KBM-7 (cell line): ENCODE results near the gene KIFAP3.
A peak's percentile ranks its signal among the peaks of the same experiment; 100 is the strongest.
"Not testable (repeated sequence)": the region's sequence is repeated elsewhere in the genome, so short reads cannot be mapped to it uniquely, and the experiment has no call there.

Experiments used
- DNase-seq: peaks from one replicate; pipeline ENCODE4 v3.0.0-alpha.2; 2015
- in situ Hi-C: fragments of 300-500 bp; cut with MboI; formaldehyde crosslinking; loops from 2 replicates; pipeline ENCODE4 v1.14.3; 2020; ENCODE audit warnings: low sequenced_read_pairs, low pct_unique_long_range_greater_than_20kb, mixed read lengths

KIFAP3 gene

DNA sequence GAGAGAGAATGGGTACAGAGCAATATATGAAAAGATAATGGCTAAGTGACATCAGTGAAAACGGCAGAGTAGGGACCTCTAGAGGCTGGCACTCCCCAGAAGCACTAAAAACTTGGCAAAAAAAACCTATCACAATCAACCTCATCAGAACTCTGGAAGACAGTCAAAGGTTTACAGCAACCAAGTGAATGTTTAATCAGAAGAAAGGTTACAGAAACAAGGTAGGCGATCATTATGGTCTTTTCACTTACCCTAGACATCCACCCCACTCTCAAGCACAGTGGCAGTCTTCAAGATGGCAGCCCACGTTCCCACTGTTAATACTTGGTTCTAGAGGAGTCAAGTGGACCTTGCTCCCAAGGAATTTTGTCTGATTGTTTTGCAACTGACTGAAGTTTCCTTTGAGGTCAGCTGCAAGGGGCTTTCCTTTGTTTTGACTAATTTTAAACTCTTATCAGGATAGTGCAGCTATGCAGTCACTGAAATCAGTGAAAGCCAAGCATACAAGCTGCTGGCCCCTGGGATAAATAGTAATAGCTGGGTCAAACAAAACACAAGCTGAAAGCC is 7.2 kb downstream of the KIFAP3 start:
- in situ Hi-C loops: no loop called here
- DNase-seq: no peak

DNA sequence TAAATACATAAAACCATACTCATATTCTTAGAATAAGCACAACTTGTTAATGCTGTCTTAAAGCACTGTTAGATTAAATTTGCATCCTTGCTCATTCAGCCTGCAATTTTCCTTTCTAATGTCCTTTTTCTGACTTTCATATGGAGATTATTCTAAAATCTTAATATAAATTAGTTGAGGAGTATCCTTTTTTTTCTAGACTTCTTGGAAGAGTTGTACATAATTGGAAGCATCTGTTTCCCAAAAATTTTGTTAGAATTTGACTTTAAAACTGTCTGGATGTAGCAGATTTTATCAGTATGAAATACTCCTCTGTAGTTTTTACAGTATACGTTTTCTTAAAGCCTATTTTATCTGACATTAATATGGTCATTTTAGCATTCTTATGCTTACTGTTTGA is 9.7 kb downstream of the KIFAP3 start:
- in situ Hi-C loops: no loop called here
- no peak for DNase-seq

DNA sequence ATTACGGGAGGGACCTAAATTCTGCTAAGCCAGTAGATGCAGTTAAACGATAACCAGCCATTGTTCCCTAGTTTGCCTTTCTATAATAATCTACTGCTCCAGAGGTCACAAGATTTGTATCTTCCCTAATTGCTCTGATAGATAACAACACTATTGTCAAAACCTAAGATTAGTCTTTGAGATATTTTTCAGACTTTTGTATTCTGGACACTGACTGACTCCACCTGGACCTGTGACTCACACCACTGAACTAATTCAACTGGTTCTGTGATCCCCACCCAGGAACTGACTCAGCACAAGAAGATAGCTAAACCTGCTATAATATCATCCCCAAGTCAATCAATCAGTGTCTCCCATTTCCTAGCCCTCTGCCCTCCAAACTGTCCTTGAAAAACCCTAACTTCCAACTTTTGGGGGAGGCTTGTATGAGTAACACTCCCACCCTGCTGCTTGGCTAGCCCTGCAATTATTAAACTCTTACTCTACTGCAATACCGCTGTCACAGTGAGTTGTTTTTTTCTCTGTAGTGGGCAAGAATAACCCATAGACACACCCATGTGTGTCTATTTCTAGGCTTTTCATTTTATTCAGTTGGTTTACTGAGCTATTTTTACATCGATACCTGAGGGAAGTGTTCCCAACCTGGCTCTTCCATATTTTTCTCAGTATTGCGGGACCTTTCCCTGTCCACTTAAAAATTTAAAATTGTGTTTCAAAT is 11.2 kb downstream of the KIFAP3 start:
- DNase-seq: no peak
- in situ Hi-C loops: no loop called here

DNA sequence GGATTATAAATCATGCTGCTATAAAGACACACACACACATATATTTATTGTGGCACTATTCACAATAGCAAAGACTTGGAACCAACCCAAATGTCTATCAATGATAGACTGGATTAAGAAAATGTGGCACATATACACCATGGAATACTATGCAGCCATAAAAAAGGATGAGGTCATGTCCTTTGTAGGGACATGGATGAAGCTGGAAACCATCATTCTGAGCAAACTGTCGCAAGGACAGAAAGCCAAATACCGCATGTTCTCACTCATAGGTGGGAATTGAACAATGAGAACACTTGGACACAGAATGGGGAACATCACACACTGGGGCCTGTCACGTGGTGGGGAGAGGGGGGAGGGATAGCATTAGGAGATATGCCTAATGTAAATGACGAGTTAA is 12.8 kb downstream of the KIFAP3 start:
- in situ Hi-C loops, DNase-seq: not testable (repeated sequence)

DNA sequence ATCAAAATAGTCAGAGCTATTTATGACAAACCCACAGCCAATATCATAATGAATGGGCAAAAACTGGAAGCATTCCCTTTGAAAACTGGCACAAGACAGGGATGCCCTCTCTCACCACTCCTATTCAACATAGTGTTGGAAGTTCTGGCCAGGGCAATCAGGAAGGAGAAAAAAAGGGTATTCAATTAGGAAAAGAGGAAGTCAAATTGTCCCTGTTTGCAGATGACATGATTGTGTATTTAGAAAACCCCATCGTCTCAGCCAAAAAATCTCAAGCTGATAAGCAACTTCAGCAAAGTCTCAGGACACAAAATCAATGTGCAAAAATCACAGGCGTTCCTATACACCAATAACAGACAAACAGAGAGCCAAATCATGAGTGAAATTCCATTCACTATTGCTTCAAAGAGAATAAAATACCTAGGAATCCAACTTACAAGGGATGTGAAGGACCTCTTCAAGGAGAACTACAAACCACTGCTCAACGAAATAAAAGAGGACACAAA is 14.4 kb downstream of the KIFAP3 start:
- DNase-seq: peak; percentile 14

DNA sequence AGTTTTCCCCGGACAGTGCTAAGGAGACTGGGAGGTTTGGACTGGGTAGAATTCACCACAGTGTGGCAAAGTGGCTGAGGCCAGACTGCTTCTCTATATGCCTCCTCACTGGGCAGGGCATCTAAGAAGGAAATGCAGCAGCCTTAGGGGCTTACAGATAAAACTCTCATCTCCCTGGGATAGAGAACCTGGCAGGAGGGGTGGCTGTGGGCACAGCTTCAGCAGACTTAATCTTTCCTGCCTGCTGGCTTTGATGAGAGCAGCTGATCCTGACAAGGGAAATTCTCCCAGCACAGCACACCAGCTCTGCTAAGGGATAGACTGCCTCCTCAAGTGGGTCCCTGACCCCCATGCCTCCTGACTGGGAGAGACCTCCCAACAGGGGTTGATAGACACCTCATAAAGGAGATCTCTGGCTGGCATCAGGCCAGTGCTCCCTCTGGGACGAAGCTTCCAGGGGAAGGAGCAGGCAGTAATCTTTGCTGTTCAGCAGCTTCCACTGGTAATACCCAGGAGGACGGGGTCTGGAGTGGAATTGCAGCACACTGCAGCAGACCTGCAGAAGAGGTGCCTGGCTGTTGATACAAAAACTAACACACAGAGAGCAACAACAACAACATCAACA is 25.2 kb downstream of the KIFAP3 start:
- DNase-seq: no peak
- in situ Hi-C loops: no loop called here

More for the DNA sequence above, 14.4 kb downstream of the KIFAP3 start:
- in situ Hi-C loops: not testable (repeated sequence)

DNA sequence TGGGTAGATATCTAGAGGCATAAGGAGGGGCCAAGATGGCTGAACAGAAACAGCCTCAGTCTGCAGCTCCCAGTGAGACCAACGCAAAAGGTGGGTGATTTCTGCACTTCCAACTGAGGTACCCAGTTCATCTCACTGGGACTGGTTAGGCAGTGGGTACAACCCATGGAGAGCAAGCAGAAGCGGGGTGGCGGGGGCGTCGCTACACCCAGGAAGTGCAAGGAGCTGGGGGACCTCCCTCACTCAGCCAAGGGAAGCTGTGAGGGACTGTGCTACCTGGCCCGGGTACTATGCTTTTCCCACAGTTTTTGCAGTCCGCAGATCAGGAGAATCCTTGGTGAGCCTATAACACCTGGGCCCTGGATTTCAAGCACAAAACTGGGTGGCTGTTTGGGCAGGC is 26.0 kb downstream of the KIFAP3 start:
- no peak for DNase-seq
- in situ Hi-C loops: no loop called here

DNA sequence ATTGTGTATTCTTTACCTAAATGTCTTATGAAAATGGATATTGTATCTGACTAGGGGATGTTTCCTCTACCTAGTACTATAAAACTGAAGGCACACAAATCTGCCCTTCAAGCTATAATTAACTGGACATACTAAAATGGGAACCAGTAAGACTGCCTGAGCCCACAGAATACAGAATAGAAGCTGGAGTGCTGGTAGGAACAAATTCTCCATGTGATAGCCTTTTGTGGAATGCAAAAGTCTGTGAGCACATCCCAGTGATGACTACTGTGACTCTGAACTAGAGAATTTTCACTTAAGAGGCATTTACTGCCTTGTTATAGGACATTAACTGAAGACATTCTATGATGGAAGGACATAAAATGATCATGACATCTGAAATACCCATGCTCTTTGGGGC is 30.3 kb downstream of the KIFAP3 start:
- in situ Hi-C loops: no loop called here
- DNase-seq: no peak

DNA sequence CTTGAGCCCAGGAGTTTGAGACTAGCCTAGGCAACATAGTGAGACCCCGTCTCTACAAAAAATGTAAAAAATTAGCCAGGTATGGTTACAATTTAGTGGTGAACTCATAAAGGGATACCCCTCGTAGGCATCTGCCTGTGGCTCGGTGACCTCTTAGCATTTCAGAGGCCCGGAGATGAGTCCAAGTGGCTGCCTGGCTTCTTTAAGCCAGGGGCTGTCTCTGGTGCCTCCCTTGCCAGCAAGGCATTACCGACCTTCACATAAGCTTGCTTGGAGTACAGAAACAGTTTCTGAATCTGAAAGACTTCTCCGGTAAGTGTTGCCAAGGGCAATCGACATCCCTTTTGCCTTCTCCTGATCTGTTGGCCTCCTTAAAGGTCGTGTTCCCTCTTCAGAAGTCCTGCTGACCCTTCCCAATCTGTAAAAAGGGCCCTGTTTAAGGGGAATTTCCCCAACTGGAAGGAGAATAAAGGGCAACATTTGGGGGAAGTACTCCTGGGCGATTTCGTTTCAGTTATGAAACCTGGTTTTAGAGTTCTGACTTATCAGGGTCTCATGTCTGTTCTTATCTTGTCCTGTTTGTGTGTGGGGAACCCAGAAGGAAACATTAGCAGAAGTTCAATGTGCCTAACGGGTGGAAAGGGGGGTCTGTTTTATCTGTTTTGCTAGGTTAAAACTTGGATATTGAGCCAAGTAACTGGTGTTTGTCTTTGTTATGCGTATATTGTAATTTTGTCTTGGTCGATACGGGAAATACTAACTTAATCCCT is 32.9 kb downstream of the KIFAP3 start:
- DNase-seq: no peak
- in situ Hi-C loops: no loop called here

DNA sequence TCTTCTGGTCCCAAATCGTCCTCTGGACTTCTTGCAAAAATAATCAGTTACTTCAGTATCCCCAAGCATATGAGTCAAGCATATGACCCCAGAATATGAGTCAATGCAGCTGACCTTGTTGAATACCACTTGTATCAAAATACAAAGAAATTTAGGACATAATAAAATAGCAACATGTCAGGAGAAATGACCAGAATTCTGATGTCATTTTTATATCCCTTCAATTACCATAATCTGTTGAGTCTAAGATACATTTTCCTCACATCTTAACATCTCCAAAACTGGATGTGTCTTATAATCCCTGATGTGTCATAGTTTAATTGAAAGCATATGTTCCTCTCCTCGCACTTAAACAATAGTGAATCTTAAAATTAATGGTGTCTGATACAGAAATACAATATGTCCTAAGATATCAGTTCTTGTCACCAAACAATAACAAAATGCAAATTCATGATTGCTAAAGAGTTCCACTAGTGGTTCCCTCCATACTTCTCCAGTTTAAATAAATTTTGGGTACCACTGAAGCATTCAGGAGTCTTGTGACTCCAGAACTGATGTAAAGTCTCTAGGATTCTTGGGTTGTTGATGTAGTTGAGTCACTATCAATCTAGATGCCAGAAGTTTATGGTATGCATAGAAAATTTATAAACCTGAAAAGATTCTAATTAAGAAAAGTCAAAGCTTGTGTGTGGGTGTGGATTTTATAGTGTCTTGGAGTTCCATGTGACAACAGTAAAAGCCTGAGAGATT is 41.8 kb downstream of the KIFAP3 start:
- in situ Hi-C loops: no loop called here
- DNase-seq: no peak

DNA sequence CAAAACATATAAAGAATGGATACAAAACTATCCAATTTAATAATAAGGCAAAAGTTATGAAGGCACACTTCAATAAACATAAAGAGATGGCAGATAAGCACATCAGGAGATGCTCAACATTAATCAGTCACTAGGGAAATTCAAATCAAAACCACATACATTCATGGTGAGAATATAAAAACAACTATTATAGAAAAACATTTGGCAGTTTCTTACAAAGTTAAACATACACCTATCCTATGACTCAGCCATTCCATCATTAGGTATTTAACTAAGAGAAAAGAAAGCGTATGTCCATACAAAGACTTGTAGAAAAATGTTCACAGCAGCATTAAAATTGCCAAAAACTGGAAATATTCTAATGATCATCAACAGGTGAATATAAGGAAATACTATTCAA is 44.3 kb downstream of the KIFAP3 start:
- in situ Hi-C loops: no loop called here
- no peak for DNase-seq

DNA sequence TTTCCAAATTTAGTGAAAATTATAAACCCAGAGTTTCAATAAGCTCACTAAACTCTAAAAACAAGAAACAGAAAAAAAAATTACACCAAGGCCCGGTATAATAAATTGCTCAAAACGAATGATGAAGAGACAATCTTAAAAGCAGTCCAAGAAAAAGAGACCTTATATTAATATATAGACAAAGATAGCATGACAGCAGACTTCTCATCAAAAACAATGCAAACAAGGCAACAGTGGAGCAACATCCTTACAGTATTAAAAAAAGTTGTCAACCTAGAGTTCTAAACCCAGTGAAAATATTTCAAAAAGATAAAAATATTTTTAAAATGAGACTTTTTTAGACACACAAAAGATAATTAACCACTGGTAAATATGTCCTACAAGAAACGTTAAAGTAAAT is 46.7 kb downstream of the KIFAP3 start:
- in situ Hi-C loops: no loop called here
- no peak for DNase-seq

DNA sequence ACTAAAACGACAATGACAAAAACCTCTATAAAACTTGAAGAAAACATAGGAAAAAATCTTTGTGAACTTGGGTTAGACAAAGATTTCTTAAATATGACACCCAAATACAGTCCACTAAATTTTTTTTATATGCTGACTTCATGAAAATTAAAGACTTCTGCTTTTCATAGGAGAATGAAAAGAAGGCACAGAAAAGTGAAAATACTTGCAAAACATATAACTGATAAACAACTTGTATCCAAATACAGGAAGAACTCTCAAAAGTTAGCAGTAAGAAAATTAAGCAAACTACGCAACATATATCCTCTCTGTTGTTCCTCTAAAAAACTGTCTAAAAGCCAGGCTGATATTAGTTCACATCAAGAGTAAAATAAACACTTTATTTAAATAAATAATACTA is 53.6 kb downstream of the KIFAP3 start:
- in situ Hi-C loops: no loop called here

DNA sequence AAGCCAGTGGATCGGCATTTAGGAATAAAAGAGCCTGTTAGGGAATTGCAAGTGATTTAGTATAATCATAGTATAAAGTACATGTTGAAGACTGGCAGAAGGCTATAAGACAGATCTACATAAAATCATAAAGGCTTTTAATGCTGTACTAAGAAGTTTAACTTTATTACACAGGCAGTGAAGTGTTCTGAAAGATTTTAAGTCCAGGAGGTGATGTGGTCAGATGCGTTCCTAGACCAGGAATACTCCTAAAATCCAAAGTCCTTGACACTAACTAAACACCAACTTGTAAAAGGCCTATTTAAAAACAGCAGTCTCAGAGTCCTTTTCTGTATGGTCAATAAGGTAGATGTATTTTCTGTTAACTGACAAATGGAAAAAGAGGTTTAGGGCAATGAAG is 57.0 kb downstream of the KIFAP3 start:
- in situ Hi-C loops: no loop called here
- no peak for DNase-seq

More for the DNA sequence above, 53.6 kb downstream of the KIFAP3 start:
- DNase-seq: no peak

DNA sequence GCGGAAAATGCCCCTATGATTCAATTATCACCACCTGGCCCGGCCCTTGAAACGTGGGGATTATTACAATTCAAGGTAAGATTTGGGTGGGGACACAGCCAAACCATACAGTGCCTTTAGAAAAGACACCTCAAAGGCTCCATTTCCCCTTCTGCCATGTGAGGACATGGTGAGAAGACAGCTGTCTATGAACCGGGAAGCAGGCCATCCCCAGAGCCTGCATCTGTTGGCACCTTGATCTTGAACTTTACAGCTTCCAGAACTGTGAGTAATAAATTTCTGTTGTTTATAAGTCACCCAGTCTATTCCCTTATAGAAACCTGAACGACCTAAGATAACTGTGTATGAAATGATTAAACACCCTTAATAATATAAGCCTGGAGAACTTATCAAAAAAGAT is 61.6 kb downstream of the KIFAP3 start:
- in situ Hi-C loops: no loop called here
- no peak for DNase-seq

DNA sequence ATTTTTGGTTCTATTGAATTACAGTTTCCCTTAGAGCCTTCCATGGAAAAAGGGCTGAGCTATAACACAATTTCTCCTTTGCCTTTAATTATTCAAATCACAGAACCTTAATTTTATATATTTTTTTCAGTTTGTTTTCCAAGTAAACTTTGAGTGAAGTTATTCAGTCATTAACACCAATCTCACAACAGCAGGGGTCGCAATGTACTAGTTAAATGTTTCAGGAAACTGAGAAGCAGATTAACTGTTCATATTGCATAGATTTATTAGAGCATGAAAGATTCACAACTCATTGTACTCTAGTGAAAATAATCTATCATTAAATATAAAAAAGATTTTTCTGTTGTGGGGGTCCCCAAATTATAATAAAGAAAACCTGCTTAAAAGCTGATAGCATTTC is 64.1 kb downstream of the KIFAP3 start:
- DNase-seq: peak; percentile 28
- in situ Hi-C loops: no loop called here

DNA sequence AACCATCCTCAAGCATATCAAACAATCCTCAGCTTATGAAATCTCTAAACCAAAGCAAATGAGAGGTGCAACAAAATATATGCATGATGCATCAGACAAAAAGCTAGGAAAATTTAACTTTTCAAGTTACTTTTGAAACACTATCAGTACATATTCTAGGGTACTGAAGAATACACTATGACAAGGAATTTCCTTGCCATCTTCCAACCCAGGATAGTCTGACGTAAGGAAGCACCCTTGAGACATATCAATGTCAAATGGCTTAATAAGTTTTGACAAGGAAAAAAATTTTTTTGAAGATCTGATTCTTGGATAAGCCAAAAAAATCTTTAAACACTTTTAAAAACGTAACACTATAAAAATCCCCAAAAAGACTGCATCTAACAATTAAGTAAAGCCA is 64.9 kb downstream of the KIFAP3 start:
- in situ Hi-C loops: no loop called here
- no peak for DNase-seq

DNA sequence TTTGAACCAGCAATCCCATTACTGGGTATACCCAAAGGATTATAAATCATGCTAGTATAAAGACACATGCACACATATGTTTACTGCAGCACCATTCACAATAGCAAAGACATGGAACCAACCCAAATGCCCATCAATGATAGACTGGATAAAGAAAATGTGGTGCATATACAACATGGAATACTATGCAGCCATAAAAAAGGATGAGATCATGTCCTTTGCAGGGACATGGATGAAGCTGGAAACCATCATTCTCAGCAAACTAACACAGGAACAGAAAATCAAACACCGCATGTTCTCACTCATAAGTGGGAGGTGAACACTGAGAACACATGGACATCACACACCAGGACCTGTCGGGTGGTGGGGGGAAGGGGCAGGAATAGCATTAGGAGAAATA is 65.8 kb downstream of the KIFAP3 start:
- in situ Hi-C loops, DNase-seq: not testable (repeated sequence)

DNA sequence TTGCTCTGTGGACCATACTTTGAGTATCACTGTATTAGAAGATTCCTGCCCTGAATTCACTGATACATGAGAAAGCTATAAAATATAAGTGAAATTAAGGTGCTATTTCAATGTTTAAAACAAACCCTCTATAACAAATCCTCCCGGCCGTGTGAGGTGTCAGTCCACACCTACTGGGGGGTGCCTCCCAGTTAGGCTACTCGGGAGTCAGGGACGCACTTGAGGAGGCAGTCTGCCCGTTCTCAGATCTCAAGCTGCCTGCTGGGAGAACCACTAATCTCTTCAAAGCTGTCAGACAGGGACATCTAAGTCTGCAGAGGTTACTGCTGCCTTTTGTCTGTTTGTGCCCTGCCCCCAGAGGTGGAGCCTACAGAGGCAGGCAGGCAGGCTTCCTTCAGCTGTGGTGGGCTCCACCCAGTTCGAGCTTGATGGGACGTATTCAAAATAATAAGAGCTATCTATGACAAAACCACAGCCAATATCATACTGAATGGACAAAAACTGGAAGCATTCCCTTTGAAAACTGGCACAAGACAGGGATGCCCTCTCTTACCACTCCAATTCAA is 71.1 kb downstream of the KIFAP3 start:
- in situ Hi-C loops, DNase-seq: not testable (repeated sequence)
